ENCODE results near the gene OGDH.

DNA sequence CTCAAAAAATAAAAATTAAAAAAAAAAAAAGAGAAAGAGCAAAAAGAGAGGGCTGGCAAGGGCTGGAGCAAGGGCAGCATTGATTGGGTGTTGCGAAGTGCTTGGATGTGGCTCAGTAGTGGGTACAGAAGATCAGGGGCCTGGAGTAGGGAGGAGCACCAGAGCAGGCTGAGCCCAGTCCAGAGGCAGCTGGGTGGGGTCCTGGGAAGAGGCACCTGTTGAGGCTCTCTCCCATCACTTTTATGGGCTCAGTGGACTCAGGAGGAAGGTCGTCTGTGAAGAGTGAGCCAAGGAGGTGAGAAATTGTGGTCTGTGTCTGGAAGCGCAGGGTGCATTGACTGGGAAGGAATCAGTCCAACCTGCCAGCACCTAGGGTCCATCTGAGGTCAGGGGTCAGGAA, 130.5 kb downstream of the OGDH start:
- TF ChIP-seq POLR2AphosphoS5 (IDR thresholded peaks at IDR 0.05; ENCODE audit: low read depth, low read length) (no peak), TAF1 (IDR thresholded peaks at IDR 0.05; ENCODE audit: borderline replicate concordance, insufficient read depth, low read length) (no peak), SIN3A (IDR thresholded peaks at IDR 0.05; ENCODE audit: borderline replicate concordance, insufficient read depth, low read length) (no peak)

Measured in PFSK-1 (cell line).